Inflammatory macrophage treated with lipopolysaccharide for 1 hour (primary cell): ENCODE results near the gene VEZF1.

ENCODE experiments used
- DNase-seq, 2 donors: peaks; one replicate each; pipeline ENCODE4 v3.0.0-alpha.2; 2020 to 2022

Gene VEZF1

GRCh38 chr17:57927048-57927723, 60.9 kb downstream of the VEZF1 start:
- no peak for DNase-seq

- DNase-seq = no peak
Observed at GRCh38 chr17:57926723-57927047, 61.4 kb downstream of the VEZF1 start.

- no peak for DNase-seq
Observed at GRCh38 chr17:57925361-57925990, 62.6 kb downstream of the VEZF1 start.

GRCh38 chr17:57924677-57925076, 63.4 kb downstream of the VEZF1 start:
- no peak for DNase-seq
